ENCODE results near the gene DTHD1. TPM values are rescaled to one million over a fixed set of nuclear protein-coding genes. Genes with fewer than 3 reads are reported as not detected.

The DTHD1 gene
- total and polyA plus RNA-seq, 2 donors, result 0.09 to 0.14 TPM

- no peak overlapping the region for H3K4me3 ChIP-seq (ENCODE audit: low read length in 2 of 2)
- H3K9me3 ChIP-seq (ENCODE audit: control insufficient read depth in 2 of 2, insufficient read depth in 1 of 2, low read length in 1 of 2), result no peaks in the 10 kb centered on the region
- no peak overlapping the region for H3K27ac ChIP-seq (ENCODE audit: low read depth in 1 of 2, low read length in 1 of 2)
- no peaks in the 10 kb centered on the region for H3K27me3 ChIP-seq (ENCODE audit: control insufficient read depth in 2 of 2, insufficient read depth in 1 of 2, low read length in 1 of 2)
- no peaks in the 10 kb centered on the region for H3K4me1 ChIP-seq (ENCODE audit: control insufficient read depth in 2 of 2, insufficient read depth in 2 of 2, low read length in 2 of 2)
- no peaks in the 10 kb centered on the region for H3K36me3 ChIP-seq (ENCODE audit: control insufficient read depth in 2 of 2, insufficient read depth in 2 of 2, low read length in 1 of 2)
- WGBS, result 98% methylated on average over 6 of the region's 6 CpGs
- no peak for DNase-seq (ENCODE audit: low read depth in 6 of 9, low spot score in 9 of 9)
Observed at GRCh38 chr4:36341936-36342335, 60.5 kb downstream of the DTHD1 start.

DNA sequence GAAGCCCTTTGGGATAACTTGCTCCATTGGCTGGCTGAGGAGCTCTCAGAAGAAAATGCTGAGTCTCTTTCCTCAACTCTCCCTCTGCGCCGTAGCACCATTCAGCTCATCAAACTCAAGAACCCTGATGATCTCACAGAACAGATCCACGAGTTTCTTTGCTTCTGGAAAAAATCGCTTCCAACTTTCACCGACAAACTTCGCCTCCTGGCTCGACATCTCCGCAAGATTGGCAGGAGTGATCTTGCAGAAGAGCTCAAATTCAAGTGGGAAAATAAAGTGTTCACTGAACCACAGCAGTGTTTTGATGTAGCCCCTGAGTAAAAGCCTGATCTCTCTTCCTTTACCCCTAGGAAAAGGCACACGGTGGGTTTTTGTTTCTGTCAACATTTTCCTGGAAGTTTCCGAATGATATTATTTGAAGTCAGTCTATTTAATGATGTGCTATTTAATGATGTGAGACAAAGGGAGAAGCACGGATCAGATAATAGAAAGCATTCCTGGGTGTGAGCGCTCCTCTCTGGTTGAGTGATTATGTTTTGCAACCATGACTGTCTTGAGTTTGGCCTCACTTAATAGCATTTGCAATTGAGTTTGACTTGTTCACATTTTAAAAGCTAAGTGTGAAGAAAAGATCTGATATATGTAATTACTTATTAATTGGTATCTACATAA lies 62.2 kb downstream of the DTHD1 start:
- H3K27ac ChIP-seq (ENCODE audit: low read depth in 1 of 2, low read length in 1 of 2), result no peak overlapping the region
- DNase-seq (ENCODE audit: low read depth in 6 of 9, low spot score in 9 of 9), result no peak
- 97% methylated on average over 12 of the region's 12 CpGs for WGBS
- H3K36me3 ChIP-seq (ENCODE audit: control insufficient read depth in 2 of 2, insufficient read depth in 2 of 2, low read length in 1 of 2), result no peaks in the 10 kb centered on the region
- H3K4me3 ChIP-seq (ENCODE audit: low read length in 2 of 2), result no peak overlapping the region
- H3K27me3 ChIP-seq (ENCODE audit: control insufficient read depth in 2 of 2, insufficient read depth in 1 of 2, low read length in 1 of 2), result no peaks in the 10 kb centered on the region
- no peaks in the 10 kb centered on the region for H3K4me1 ChIP-seq (ENCODE audit: control insufficient read depth in 2 of 2, insufficient read depth in 2 of 2, low read length in 2 of 2)
- no peaks in the 10 kb centered on the region for H3K9me3 ChIP-seq (ENCODE audit: control insufficient read depth in 2 of 2, insufficient read depth in 1 of 2, low read length in 1 of 2)

DNA sequence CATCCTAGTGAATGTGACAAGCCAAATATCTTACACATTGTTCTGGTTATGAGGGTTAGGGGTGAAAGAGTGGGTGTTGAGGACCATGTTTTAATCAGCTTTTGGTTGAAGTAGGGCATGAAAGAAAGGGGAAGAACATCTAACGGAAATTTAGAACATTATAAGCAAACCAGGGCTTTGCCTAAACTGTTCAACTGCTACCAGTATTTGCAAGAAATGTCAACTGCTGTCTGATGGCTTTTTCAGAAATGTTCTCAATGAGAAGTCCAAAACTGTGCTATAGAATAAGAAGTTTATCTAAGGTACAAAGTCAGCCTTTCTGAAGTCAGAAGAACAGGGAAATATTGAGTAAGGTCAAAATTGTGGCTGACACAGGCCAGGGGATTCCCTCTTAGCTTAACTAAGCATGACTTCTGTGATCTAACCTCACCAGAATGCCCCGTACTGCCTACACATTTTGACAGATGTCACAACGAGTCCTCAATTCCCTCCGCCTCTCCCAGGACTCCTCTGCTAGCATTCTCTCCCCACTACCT lies 67.1 kb downstream of the DTHD1 start:
- peak in 1 of 9 donors; percentile 24 for DNase-seq (ENCODE audit: low read depth in 6 of 9, low spot score in 9 of 9)
- Histone ChIP-seq H3K4me1 (ENCODE audit: control insufficient read depth in 2 of 2, insufficient read depth in 2 of 2, low read length in 2 of 2) (peaks cover 0 to 7% of the 10 kb centered on the region in 2 donors), H3K9me3 (ENCODE audit: control insufficient read depth in 2 of 2, insufficient read depth in 1 of 2, low read length in 1 of 2) (no peaks in the 10 kb centered on the region), H3K27ac (ENCODE audit: low read depth in 1 of 2, low read length in 1 of 2) (no peak overlapping the region), H3K4me3 (ENCODE audit: low read length in 2 of 2) (no peak overlapping the region), H3K36me3 (ENCODE audit: control insufficient read depth in 2 of 2, insufficient read depth in 2 of 2, low read length in 1 of 2) (no peaks in the 10 kb centered on the region), H3K27me3 (ENCODE audit: control insufficient read depth in 2 of 2, insufficient read depth in 1 of 2, low read length in 1 of 2) (no peaks in the 10 kb centered on the region)
- WGBS, result 76% methylated on average over 4 of the region's 4 CpGs

DNA sequence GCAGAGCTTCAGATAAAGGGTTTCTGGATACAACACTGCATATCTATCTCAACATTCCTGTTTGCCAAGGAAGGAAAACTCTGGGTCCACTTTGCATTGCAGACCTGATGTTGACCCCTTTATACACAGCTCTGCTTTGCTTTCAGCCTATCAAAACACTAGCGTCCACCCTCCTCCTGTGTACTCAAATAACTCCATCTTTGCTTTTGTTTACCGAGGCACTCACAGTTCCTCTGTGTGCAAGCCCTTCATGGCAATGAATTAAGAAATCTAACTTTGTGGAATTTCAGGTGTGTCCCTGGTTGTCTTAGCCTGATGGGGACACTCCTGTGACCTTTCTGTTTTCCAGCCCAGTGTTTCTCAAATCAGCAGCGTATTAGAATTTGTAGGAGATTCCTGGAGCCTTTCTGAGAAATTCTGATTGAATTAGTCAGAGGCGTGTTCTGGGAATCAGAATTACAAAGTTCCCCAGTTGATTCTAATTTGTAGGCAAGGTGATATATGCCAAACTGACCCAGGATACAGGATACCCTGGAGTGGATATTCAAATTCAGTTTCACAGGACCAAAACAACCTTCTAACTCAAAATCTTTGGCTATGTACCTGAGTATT lies 68.6 kb downstream of the DTHD1 start:
- peaks cover 0 to 7% of the 10 kb centered on the region in 2 donors for H3K4me1 ChIP-seq (ENCODE audit: control insufficient read depth in 2 of 2, insufficient read depth in 2 of 2, low read length in 2 of 2)
- 94% methylated on average over 4 of the region's 4 CpGs for WGBS
- H3K27ac ChIP-seq (ENCODE audit: low read depth in 1 of 2, low read length in 1 of 2), result no peak overlapping the region
- no peaks in the 10 kb centered on the region for H3K36me3 ChIP-seq (ENCODE audit: control insufficient read depth in 2 of 2, insufficient read depth in 2 of 2, low read length in 1 of 2)
- H3K4me3 ChIP-seq (ENCODE audit: low read length in 2 of 2), result no peak overlapping the region
- H3K9me3 ChIP-seq (ENCODE audit: control insufficient read depth in 2 of 2, insufficient read depth in 1 of 2, low read length in 1 of 2), result no peaks in the 10 kb centered on the region
- no peaks in the 10 kb centered on the region for H3K27me3 ChIP-seq (ENCODE audit: control insufficient read depth in 2 of 2, insufficient read depth in 1 of 2, low read length in 1 of 2)
- no peak for DNase-seq (ENCODE audit: low read depth in 6 of 9, low spot score in 9 of 9)

DNA sequence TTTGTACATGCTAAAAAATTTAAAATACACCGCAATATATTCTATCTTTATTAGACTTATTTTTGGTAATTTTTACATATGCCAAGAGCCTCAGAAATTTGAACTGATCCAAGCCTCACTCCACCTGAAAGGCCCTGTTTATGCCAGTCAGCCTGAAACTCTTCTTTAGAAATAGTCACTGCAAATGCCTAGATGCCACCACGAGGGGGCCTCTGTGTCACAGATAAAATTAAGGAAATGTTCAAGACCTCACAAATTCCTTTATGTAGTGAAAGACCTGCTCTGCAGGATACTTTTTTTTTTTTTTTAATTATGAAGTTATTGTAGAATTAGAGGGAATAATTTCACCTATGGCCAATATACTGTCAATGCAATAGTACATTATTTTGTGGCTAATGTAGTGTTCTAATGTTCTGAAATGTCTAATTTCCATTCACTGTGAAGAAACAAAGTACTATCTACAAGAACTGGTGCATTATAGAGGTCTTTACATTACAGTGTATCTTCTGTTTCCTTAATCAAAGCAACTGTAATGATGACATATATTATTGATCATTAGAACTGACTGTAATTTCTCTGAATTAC lies 69.8 kb downstream of the DTHD1 start:
- H3K27me3 ChIP-seq (ENCODE audit: control insufficient read depth in 2 of 2, insufficient read depth in 1 of 2, low read length in 1 of 2), result no peaks in the 10 kb centered on the region
- H3K4me1 ChIP-seq (ENCODE audit: control insufficient read depth in 2 of 2, insufficient read depth in 2 of 2, low read length in 2 of 2), result peaks cover 0 to 7% of the 10 kb centered on the region in 2 donors
- WGBS, result 19% methylated on average over 2 of the region's 2 CpGs
- H3K27ac ChIP-seq (ENCODE audit: low read depth in 1 of 2, low read length in 1 of 2), result no peak overlapping the region
- H3K4me3 ChIP-seq (ENCODE audit: low read length in 2 of 2), result no peak overlapping the region
- no peaks in the 10 kb centered on the region for H3K36me3 ChIP-seq (ENCODE audit: control insufficient read depth in 2 of 2, insufficient read depth in 2 of 2, low read length in 1 of 2)
- H3K9me3 ChIP-seq (ENCODE audit: control insufficient read depth in 2 of 2, insufficient read depth in 1 of 2, low read length in 1 of 2), result no peaks in the 10 kb centered on the region
- DNase-seq (ENCODE audit: low read depth in 6 of 9, low spot score in 9 of 9), result peak; percentile 40 to 85 (median 61)

GRCh38 chr4:36353998-36354397 lies 72.6 kb downstream of the DTHD1 start:
- H3K36me3 ChIP-seq (ENCODE audit: control insufficient read depth in 2 of 2, insufficient read depth in 2 of 2, low read length in 1 of 2), result no peaks in the 10 kb centered on the region
- no peaks in the 10 kb centered on the region for H3K9me3 ChIP-seq (ENCODE audit: control insufficient read depth in 2 of 2, insufficient read depth in 1 of 2, low read length in 1 of 2)
- H3K4me3 ChIP-seq (ENCODE audit: low read length in 2 of 2), result no peak overlapping the region
- no peak overlapping the region for H3K27ac ChIP-seq (ENCODE audit: low read depth in 1 of 2, low read length in 1 of 2)
- WGBS, result 75% methylated on average over 2 of the region's 2 CpGs
- DNase-seq (ENCODE audit: low read depth in 6 of 9, low spot score in 9 of 9), result no peak
- no peaks in the 10 kb centered on the region for H3K27me3 ChIP-seq (ENCODE audit: control insufficient read depth in 2 of 2, insufficient read depth in 1 of 2, low read length in 1 of 2)
- peaks cover 0 to 7% of the 10 kb centered on the region in 2 donors for H3K4me1 ChIP-seq (ENCODE audit: control insufficient read depth in 2 of 2, insufficient read depth in 2 of 2, low read length in 2 of 2)

GRCh38 chr4:36358173-36358572 lies 76.8 kb downstream of the DTHD1 start:
- no peak overlapping the region for H3K27ac ChIP-seq (ENCODE audit: low read depth in 1 of 2, low read length in 1 of 2)
- H3K4me3 ChIP-seq (ENCODE audit: low read length in 2 of 2), result no peak overlapping the region
- no peaks in the 10 kb centered on the region for H3K27me3 ChIP-seq (ENCODE audit: control insufficient read depth in 2 of 2, insufficient read depth in 1 of 2, low read length in 1 of 2)
- no peaks in the 10 kb centered on the region for H3K9me3 ChIP-seq (ENCODE audit: control insufficient read depth in 2 of 2, insufficient read depth in 1 of 2, low read length in 1 of 2)
- H3K4me1 ChIP-seq (ENCODE audit: control insufficient read depth in 2 of 2, insufficient read depth in 2 of 2, low read length in 2 of 2), result no peaks in the 10 kb centered on the region
- 96% methylated on average over 4 of the region's 4 CpGs for WGBS
- no peaks in the 10 kb centered on the region for H3K36me3 ChIP-seq (ENCODE audit: control insufficient read depth in 2 of 2, insufficient read depth in 2 of 2, low read length in 1 of 2)
- DNase-seq (ENCODE audit: low read depth in 6 of 9, low spot score in 9 of 9), result no peak

GRCh38 chr4:36360755-36361154 lies 79.3 kb downstream of the DTHD1 start:
- no peaks in the 10 kb centered on the region for H3K36me3 ChIP-seq (ENCODE audit: control insufficient read depth in 2 of 2, insufficient read depth in 2 of 2, low read length in 1 of 2)
- H3K27ac ChIP-seq (ENCODE audit: low read depth in 1 of 2, low read length in 1 of 2), result no peak overlapping the region
- no peak overlapping the region for H3K4me3 ChIP-seq (ENCODE audit: low read length in 2 of 2)
- no peaks in the 10 kb centered on the region for H3K27me3 ChIP-seq (ENCODE audit: control insufficient read depth in 2 of 2, insufficient read depth in 1 of 2, low read length in 1 of 2)
- H3K9me3 ChIP-seq (ENCODE audit: control insufficient read depth in 2 of 2, insufficient read depth in 1 of 2, low read length in 1 of 2), result no peaks in the 10 kb centered on the region
- no peak for DNase-seq (ENCODE audit: low read depth in 6 of 9, low spot score in 9 of 9)
- no peaks in the 10 kb centered on the region for H3K4me1 ChIP-seq (ENCODE audit: control insufficient read depth in 2 of 2, insufficient read depth in 2 of 2, low read length in 2 of 2)

DNA sequence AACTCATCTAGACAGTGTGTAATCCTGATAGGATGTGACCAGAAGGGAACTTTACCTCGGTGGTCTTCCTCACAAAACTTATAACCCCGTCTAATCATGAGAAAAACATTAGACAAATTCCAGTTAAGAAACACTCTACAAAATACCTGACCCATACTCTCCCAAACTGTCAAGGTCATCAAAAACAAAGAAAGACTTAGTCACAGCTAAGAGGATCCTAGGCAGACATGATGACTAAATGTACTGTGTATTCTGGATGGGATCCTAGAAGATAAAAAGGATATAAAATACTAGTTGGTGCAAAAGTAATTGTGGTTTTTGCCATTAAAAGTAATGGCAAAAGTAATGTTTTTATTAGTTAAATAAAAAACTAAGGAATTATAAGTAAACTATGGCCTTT lies 81.6 kb downstream of the DTHD1 start:
- H3K27ac ChIP-seq (ENCODE audit: low read depth in 1 of 2, low read length in 1 of 2), result no peak overlapping the region
- no peak for DNase-seq (ENCODE audit: low read depth in 6 of 9, low spot score in 9 of 9)
- no peaks in the 10 kb centered on the region for H3K4me1 ChIP-seq (ENCODE audit: control insufficient read depth in 2 of 2, insufficient read depth in 2 of 2, low read length in 2 of 2)
- H3K9me3 ChIP-seq (ENCODE audit: control insufficient read depth in 2 of 2, insufficient read depth in 1 of 2, low read length in 1 of 2), result no peaks in the 10 kb centered on the region
- 95% methylated on average over 2 of the region's 2 CpGs for WGBS
- H3K27me3 ChIP-seq (ENCODE audit: control insufficient read depth in 2 of 2, insufficient read depth in 1 of 2, low read length in 1 of 2), result no peaks in the 10 kb centered on the region
- no peak overlapping the region for H3K4me3 ChIP-seq (ENCODE audit: low read length in 2 of 2)
- H3K36me3 ChIP-seq (ENCODE audit: control insufficient read depth in 2 of 2, insufficient read depth in 2 of 2, low read length in 1 of 2), result no peaks in the 10 kb centered on the region

Measured in thymus (tissue), 11 donors.